ENCODE data around the gene FER1L5. TPM values are rescaled to one million over a fixed set of nuclear protein-coding genes. Genes with fewer than 3 reads are reported as not detected.

The FER1L5 gene
- total RNA-seq, 4 donors from 2014 or later, result not detected

DNA sequence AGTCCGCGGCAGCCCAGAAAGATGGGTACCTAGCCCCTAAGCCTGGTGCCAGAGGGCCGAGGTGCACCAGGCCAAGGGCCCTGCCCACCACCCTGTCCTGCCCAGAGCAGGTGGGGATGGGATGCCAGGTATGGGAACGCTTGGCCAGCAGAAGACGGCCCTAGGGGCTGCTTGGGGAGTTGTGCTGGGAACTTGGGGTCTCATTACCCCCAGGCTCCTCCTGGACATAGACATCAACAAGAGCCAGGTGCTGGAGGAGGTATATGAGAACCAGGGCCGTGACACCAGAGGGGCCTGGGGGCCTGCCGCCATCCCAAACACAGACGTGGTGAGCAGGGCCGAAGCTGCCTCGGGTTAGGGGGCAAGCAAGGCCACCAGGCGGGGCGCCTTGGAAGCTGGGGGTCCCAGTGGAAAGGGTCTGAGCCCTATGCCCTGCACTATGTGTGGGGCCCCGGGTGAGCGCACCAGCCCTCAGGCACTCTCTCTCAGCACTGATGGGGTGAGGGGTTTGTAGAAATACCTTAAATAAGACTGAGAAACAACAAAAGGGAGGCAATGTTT, 46.9 kb downstream of the FER1L5 start:
- TF ChIP-seq, protein P1, sequence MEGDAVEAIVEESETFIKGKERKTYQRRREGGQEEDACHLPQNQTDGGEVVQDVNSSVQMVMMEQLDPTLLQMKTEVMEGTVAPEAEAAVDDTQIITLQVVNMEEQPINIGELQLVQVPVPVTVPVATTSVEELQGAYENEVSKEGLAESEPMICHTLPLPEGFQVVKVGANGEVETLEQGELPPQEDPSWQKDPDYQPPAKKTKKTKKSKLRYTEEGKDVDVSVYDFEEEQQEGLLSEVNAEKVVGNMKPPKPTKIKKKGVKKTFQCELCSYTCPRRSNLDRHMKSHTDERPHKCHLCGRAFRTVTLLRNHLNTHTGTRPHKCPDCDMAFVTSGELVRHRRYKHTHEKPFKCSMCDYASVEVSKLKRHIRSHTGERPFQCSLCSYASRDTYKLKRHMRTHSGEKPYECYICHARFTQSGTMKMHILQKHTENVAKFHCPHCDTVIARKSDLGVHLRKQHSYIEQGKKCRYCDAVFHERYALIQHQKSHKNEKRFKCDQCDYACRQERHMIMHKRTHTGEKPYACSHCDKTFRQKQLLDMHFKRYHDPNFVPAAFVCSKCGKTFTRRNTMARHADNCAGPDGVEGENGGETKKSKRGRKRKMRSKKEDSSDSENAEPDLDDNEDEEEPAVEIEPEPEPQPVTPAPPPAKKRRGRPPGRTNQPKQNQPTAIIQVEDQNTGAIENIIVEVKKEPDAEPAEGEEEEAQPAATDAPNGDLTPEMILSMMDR (IDR thresholded peaks at IDR 0.05; ENCODE audit: low read depth), result no peak

DNA sequence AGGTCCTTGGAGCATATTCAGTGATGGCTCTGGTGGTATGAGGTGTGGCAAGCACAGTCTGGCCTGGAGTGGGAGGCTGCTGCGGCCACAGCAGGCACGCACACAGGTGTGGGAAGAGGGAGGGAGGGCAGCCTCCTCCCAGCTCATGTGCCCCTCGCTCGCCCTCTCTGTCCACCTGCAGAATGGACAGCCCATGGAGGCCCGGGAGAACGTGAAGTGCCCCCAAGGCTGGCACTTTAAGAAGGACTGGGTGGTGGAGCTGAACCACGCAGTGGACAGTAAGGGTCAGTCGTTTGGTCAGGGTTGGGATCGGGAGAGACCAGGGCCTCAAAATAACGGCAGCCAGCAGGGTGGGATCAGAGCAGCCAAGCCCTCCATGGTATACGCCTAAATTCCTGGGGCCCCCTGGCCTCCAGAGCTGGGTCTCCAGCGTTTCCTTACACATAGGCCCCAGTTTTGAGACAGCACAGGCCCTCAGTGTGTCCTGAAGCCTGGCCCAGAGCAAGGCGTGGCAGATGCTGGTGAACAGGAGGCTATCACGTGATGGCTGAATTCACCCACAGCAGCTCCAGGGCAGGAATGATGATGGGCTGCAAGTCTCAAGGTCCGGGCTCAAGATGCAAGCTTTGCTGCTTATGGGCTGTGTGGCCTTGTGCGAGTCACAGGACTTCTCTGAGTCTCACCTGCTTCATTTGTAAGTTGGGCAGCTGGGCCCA, 47.9 kb downstream of the FER1L5 start:
- TF ChIP-seq, protein P1 (IDR thresholded peaks at IDR 0.05; ENCODE audit: low read depth), result no peak

DNA sequence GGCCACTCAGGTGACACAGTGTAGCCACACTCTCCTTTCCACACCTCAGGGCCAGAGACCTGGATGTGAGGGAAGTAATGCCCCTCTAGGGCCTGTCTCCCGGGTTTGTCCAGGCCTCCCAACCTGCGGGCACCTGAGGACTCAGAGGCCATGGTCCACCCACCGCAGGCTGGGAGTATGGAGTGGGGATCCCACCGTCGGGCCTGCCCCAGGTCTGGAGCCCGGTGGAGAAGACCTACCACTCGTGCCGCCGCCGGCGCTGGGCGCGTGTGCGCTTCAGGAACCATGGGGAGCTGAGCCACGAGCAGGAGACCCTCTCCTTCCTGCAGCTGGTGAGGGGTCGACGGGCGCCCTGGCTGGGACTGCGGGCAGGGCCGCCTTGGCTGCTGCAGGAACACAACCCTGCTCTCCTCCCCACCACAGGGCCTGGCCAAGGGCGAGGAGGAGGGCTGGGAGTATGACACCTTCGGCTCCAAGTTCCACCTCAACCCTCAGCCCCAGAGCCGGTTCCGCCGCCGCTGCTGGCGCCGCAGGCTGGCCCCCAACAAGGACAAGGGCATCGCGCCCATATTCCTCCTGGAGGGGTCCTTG, 48.6 kb downstream of the FER1L5 start:
- TF ChIP-seq, protein P1 (IDR thresholded peaks at IDR 0.05; ENCODE audit: low read depth), result no peak

DNA sequence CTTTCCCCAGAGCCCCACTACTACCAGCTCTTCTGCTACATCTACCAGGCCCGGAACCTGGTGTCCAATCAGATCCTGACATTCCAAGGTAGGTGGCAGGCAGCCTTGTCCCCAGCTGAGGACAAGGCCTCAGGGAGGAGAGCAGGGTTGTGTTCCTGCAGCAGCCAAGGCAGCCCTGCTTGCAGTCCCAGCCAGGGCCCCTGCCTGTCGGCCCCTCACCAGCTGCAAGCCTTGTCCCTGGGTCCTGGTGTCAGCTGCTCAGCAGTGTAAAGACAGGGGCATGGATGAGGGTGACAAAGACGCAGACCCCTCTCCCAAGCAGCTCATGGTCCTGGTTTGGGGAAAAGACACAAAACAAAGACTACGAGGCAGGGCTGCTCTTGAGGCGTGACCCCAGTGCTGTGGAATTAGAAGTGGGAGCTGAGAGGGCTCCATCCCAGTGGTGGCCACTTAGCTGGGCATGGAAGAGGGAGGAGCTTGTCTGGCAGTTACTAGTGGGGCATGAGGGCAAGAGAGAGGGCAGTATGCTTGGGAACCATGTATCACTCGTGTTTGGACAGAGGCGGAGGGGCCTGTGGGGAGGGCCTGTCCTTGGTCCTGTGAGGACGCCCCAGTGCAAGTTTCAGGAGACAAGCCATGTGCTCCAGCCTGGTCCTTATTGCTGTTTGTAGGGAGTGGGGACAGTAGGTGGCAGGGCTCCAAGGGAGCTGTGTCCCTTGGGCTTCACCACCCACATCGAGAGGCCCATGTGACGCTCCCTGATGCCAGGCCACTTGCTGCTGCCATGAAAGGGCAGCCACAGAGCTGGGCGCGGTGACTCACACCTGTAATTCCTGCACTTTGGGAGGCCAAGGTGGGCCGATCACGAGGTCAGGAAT, 49.8 kb downstream of the FER1L5 start:
- TF ChIP-seq, protein P1 (IDR thresholded peaks at IDR 0.05; ENCODE audit: low read depth), result no peak

DNA sequence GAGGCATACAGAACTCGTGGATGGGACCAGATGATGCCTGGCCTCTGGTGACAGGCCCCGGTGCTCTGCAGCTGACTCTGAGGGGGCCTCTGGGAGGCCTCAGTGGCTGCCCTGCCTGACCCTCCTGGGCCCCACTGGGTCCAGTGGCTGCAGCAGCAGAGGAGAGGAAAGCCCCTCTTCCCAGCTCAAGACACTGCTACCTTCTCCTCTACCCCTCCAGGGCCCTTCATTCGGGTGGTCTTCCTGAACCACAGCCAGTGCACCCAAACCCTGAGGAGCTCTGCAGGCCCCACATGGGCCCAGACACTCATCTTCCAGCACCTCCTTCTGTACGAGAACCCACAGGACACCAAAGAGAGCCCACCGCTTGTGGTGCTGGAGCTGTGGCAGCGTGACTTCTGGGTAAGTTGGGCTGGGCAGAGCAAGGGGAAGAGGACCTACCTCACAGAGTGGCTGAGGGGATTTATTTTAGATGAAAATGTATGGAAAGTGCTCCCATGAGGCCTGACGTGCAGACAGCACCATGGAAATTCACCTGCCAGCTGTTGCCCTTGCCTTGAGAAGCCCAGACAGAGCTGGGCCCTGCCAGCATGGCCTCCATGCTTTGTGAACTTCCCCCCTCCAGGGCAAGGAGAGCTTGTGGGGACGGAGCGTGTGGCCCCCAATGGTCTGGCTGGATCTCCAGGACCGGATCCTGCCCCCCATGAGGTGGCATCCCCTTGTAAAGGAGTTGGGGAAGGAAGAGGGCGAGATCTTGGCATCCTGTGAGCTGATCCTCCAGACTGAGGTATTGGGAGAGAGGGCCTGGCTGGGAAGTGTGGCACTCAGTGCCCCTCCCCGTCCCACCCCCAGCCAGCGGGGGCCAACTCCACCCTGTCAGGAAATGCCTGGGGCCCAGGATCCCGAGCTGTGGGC, 51.0 kb downstream of the FER1L5 start:
- TF ChIP-seq, protein P1 (IDR thresholded peaks at IDR 0.05; ENCODE audit: low read depth), result no peak

GRCh38 chr2:96694279-96694678, 51.7 kb downstream of the FER1L5 start:
- TF ChIP-seq, protein P1 (IDR thresholded peaks at IDR 0.05; ENCODE audit: low read depth), result no peak
